ENCODE data around the gene SPRYD7. TPM values are rescaled to one million over a fixed set of nuclear protein-coding genes. Genes with fewer than 3 reads are reported as not detected.
A peak's percentile ranks its signal among the peaks of the same experiment; 100 is the strongest.
"Not testable (repeated sequence)": the region's sequence is repeated elsewhere in the genome, so short reads cannot be mapped to it uniquely, and the experiment has no call there.

SPRYD7 gene
- total RNA-seq, 2 donors from 2014 or later: 3.7 to 6.4 TPM

DNA sequence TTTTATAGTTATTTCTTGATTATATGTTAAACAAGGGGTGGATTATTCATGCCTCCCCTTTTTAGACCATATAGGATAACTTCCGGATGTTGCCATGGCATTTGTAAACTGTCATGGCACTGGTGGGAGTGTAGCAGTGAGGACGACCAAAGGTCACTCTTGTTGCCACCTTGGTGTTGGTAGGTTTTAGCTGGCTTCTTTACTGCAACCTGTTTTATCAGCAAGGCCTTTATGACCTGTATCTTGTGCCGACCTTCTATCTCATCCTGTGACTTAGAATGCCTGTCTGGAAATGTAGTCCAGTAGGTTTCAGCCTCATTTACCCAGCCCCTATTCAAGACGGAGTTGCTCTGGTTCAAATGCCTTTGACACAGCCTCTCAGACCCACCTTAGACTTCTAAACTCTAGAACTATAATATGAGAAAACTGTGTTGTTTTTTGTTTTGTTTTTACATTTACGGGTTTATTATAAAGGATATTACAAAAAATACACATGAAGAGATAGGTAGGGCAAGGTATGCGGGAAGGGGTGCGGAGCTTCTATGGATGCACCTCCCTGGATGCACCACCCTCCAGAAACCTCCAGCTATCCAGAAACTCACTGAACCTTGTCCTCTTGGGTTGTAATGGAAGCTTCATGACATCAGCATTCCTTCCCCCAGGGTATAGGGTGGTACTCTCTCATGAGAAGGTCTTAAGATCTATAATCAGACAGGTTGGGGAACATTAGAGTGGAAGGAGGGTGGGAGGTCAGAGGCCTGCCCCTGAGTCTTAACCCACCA lies 15.8 kb upstream of the SPRYD7 start:
- no peak for DNase-seq
- Mint-ChIP-seq H3K27ac (no peak overlapping the region), H3K9me3 (peaks cover 6 to 7% of the 10 kb centered on the region in 2 donors), H3K27me3 (ENCODE audit: low read depth) (peaks cover 28% of the 10 kb centered on the region), H3K36me3 (ENCODE audit: insufficient read depth in 2 of 2) (peaks cover 0 to 2% of the 10 kb centered on the region in 2 donors), H3K4me1 (ENCODE audit: low read depth) (peaks cover 5% of the 10 kb centered on the region), H3K4me3 (no peak overlapping the region)
- no peak for ATAC-seq (replicated peaks in 1 of 2)

DNA sequence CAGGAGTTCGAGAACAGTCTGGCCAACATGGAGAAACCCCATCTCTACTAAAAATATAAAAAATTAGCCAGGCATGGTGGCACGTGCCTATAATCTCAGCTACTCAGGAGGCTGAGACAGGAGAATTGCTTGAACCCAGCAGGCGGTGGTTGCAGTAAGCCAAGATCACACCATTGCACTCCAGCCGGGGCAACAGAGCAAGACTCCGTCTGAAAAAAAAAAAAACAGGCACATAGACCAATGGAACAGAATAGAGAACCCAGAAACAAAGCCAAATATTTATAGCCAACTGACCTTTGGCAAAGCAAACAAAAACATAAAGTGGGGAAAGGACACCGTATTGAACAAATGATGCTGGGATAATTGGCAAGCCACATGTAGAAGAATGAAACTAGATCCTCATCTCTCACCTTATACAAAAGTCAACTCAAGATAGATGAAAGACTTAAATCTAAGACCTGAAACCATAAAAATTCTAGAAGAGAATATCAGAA lies 12.7 kb upstream of the SPRYD7 start:
- H3K36me3 Mint-ChIP-seq (ENCODE audit: insufficient read depth in 2 of 2); H3K4me1 Mint-ChIP-seq (ENCODE audit: low read depth); DNase-seq; H3K9me3 Mint-ChIP-seq; ATAC-seq (replicated peaks in 1 of 2); H3K4me3 Mint-ChIP-seq; H3K27ac Mint-ChIP-seq: not testable (repeated sequence)
- H3K27me3 Mint-ChIP-seq (ENCODE audit: low read depth): peaks cover 14% of the 10 kb centered on the region

DNA sequence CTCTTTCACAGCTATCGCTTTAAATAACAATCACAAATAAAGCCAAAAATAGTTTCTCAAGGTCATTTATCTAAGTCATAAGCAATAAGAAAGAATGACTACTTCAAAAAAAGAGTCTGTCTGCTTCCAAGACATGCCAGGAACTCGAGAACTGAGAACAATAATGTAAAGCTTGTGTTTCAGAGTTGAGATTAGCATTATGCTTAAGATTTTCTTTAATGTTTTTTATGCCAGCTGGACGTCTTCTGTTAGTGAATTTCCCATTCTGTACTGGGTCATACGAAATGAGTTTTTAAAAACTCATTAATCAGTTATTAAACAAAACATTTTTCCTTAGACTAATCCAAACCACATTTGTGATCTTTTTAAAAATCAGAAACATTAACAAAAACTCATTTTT lies 3.2 kb upstream of the SPRYD7 start:
- no peaks in the 10 kb centered on the region for H3K9me3 Mint-ChIP-seq
- DNase-seq: no peak
- no peak overlapping the region for H3K4me3 Mint-ChIP-seq
- no peak for ATAC-seq (replicated peaks in 1 of 2)
- peaks cover 7% of the 10 kb centered on the region for H3K4me1 Mint-ChIP-seq (ENCODE audit: low read depth)
- H3K36me3 Mint-ChIP-seq (ENCODE audit: insufficient read depth in 2 of 2): peaks cover 3 to 4% of the 10 kb centered on the region in 2 donors
- no peak overlapping the region for H3K27ac Mint-ChIP-seq
- no peaks in the 10 kb centered on the region for H3K27me3 Mint-ChIP-seq (ENCODE audit: low read depth)

- ATAC-seq (replicated peaks in 1 of 2): no peak
- peaks cover 7% of the 10 kb centered on the region for H3K4me1 Mint-ChIP-seq (ENCODE audit: low read depth)
- no peaks in the 10 kb centered on the region for H3K9me3 Mint-ChIP-seq
- peaks cover 3 to 4% of the 10 kb centered on the region in 2 donors for H3K36me3 Mint-ChIP-seq (ENCODE audit: insufficient read depth in 2 of 2)
- DNase-seq: no peak
- H3K27me3 Mint-ChIP-seq (ENCODE audit: low read depth): no peaks in the 10 kb centered on the region
- no peak overlapping the region for H3K4me3 Mint-ChIP-seq
- no peak overlapping the region for H3K27ac Mint-ChIP-seq
These were observed 2.8 kb upstream of the SPRYD7 start for GRCh38 chr13:49938921-49939320.

- no peak for DNase-seq
- Mint-ChIP-seq H3K27ac (no peak overlapping the region), H3K4me1 (ENCODE audit: low read depth) (peaks cover 7% of the 10 kb centered on the region), H3K27me3 (ENCODE audit: low read depth) (no peaks in the 10 kb centered on the region), H3K4me3 (no peak overlapping the region), H3K9me3 (no peaks in the 10 kb centered on the region), H3K36me3 (ENCODE audit: insufficient read depth in 2 of 2) (peaks cover 3 to 4% of the 10 kb centered on the region in 2 donors)
- ATAC-seq (replicated peaks in 1 of 2): no peak
These were observed 2.2 kb upstream of the SPRYD7 start for GRCh38 chr13:49938314-49938713.

DNA sequence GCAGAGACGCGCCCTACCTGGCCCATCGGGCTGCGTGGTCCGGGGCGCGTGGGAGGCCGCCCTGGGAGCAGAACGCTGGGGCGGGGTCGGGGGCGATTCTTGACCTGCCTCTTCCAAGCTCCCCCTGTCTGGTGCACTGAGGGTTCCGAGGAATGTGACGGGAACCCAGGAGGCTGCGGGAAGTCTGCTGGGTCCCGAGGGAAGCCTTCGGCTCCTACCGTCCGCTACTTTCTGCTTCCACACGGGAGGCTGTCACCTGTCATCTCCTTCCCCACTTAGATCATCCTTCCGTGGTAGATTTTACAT lies 781 bp upstream of the SPRYD7 start:
- Mint-ChIP-seq H3K36me3 (ENCODE audit: insufficient read depth in 2 of 2) (peaks cover 3 to 4% of the 10 kb centered on the region in 2 donors), H3K27me3 (ENCODE audit: low read depth) (no peaks in the 10 kb centered on the region), H3K9me3 (no peaks in the 10 kb centered on the region), H3K27ac (no peak overlapping the region), H3K4me3 (peak overlapping the region; percentile 78 to 88), H3K4me1 (ENCODE audit: low read depth) (peaks cover 7% of the 10 kb centered on the region)
- no peak for ATAC-seq (replicated peaks in 1 of 2)
- no peak for DNase-seq

DNA sequence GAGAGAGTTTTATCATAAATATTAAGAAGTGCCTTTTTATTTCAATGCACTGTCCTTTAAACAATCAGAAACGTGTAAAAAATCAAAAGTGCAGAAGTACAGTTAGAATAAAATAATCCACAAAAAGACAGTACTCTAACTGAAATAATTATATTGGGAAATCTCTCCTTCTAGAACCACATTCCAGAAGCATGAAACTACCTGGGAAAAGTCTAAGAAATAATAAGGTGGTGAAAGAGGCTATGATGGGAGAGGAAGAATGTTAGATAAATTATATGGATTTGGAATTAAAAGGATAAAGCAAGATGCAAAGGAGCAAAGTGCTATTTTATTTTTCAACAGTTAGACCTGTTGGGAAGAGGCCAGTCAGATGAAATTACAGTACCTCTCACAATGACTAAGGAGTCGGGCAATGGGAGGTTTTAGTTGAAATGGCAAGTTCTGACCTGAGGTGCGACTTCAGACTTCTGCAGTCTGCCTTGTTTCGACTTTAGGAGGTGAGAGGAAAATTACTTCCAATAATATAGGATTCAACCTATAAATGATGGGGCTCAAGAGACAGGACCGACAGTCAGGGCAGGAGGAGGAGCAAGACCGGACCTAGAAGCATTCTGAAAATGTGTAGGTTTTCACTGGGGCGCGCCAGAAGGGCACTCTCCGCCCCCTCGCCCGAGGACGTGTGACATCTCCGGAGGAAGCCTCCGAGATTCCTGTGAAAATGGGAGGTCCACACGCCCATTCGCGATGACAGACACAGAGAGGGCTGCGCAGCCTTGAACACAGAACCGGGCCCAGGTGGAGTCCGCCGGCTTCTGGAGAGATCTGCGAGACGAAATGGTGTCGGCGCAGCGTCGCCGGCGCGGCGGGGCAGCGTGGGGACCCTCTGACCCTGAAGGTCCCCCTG lies 717 bp downstream of the SPRYD7 start:
- peaks cover 3 to 4% of the 10 kb centered on the region in 2 donors for H3K36me3 Mint-ChIP-seq (ENCODE audit: insufficient read depth in 2 of 2)
- ATAC-seq (replicated peaks in 1 of 2): peak; percentile 15 to 18
- peak; percentile 27 to 31 for DNase-seq
- peak overlapping the region; percentile 88 to 95 for H3K4me3 Mint-ChIP-seq
- no peaks in the 10 kb centered on the region for H3K9me3 Mint-ChIP-seq
- H3K27ac Mint-ChIP-seq: peak overlapping the region; percentile 90
- H3K27me3 Mint-ChIP-seq (ENCODE audit: low read depth): no peaks in the 10 kb centered on the region
- peaks cover 7% of the 10 kb centered on the region for H3K4me1 Mint-ChIP-seq (ENCODE audit: low read depth)

- Mint-ChIP-seq H3K4me1 (ENCODE audit: low read depth) (peaks cover 7% of the 10 kb centered on the region), H3K9me3 (no peaks in the 10 kb centered on the region), H3K4me3 (no peak overlapping the region), H3K27me3 (ENCODE audit: low read depth) (no peaks in the 10 kb centered on the region), H3K27ac (no peak overlapping the region), H3K36me3 (ENCODE audit: insufficient read depth in 2 of 2) (peaks cover 3 to 4% of the 10 kb centered on the region in 2 donors)
- ATAC-seq (replicated peaks in 1 of 2) (no peak), DNase-seq (no peak)
These were observed 2.6 kb downstream of the SPRYD7 start for GRCh38 chr13:49933511-49933910.

DNA sequence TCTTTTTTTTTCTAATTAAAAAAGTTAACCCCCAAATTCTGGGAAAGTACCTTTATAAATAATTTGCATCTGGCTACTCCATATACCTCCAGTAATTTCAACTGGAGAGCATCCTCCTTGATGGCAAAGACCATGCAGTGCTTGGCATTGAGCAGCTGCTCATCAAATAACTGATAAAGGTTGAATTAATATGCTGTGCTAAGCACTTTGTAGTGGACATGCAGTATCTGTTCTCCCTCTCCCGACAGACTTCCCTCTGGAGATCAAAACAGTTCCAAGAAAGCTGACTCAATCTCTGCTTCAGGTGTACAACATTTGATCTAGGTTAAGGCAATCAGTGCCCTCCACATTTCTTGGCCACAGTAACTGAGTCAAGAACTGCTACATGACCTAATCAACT lies 3.3 kb downstream of the SPRYD7 start:
- Mint-ChIP-seq H3K27me3 (ENCODE audit: low read depth) (no peaks in the 10 kb centered on the region), H3K4me3 (no peak overlapping the region), H3K4me1 (ENCODE audit: low read depth) (peaks cover 7% of the 10 kb centered on the region), H3K36me3 (ENCODE audit: insufficient read depth in 2 of 2) (peaks cover 3 to 4% of the 10 kb centered on the region in 2 donors), H3K9me3 (no peaks in the 10 kb centered on the region), H3K27ac (no peak overlapping the region)
- ATAC-seq (replicated peaks in 1 of 2): no peak
- no peak for DNase-seq

- DNase-seq (no peak), ATAC-seq (replicated peaks in 1 of 2) (no peak)
- H3K9me3 Mint-ChIP-seq: no peaks in the 10 kb centered on the region
- H3K36me3 Mint-ChIP-seq (ENCODE audit: insufficient read depth in 2 of 2): peaks cover 3 to 4% of the 10 kb centered on the region in 2 donors
- H3K27me3 Mint-ChIP-seq (ENCODE audit: low read depth): no peaks in the 10 kb centered on the region
- no peak overlapping the region for H3K27ac Mint-ChIP-seq
- H3K4me1 Mint-ChIP-seq (ENCODE audit: low read depth): peaks cover 7% of the 10 kb centered on the region
- no peak overlapping the region for H3K4me3 Mint-ChIP-seq
These were observed 4.1 kb downstream of the SPRYD7 start for GRCh38 chr13:49932066-49932465.

DNA sequence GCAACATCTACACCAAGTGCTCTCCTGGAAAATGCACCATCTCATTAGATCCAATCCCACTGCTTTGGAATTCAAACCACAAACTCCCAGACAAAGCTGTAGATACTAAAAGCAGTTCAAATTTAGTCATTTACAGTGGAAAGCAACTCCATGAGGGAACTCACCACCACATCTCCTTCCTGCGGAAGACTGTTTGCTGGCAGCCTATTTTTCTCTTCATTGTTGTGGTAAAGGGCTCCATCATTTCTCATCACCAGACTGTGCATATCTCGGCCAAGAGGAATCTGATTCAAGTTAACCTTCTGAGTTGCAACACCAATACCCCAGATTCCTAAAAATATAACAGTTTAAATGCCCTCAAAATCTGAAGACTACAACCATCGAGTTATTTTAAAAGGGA lies 8.4 kb downstream of the SPRYD7 start:
- Mint-ChIP-seq H3K4me1 (ENCODE audit: low read depth) (no peaks in the 10 kb centered on the region), H3K36me3 (ENCODE audit: insufficient read depth in 2 of 2) (no peaks in the 10 kb centered on the region), H3K4me3 (no peak overlapping the region), H3K27me3 (ENCODE audit: low read depth) (no peaks in the 10 kb centered on the region), H3K9me3 (no peaks in the 10 kb centered on the region), H3K27ac (no peak overlapping the region)
- no peak for ATAC-seq (replicated peaks in 1 of 2)
- no peak for DNase-seq

DNA sequence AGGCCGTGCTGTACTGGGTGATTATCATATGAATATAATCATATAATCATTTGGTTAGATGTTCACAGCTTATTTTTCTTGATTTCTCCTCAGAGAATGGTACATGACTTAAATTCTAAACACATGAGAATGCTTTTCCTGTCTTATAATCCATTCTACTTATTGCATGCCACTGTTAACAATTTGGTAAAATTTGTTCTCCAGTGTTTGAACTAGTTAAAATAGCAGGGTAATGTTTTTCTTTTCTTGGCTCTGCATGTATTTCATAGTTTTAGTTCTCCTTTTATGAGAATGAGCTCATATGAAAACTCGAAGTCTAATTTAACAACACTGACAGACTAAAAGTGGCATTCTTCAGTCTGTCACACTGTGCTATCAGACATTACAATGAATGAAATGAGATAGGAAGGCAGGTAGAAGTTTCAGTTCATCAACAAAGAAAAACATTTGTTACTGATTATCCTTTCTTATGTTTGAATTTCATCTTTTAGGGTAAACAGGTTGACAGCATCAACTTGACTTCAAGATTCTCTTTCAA lies 10.2 kb downstream of the SPRYD7 start:
- Mint-ChIP-seq H3K27ac (no peak overlapping the region), H3K27me3 (ENCODE audit: low read depth) (no peaks in the 10 kb centered on the region), H3K36me3 (ENCODE audit: insufficient read depth in 2 of 2) (peaks cover 5 to 6% of the 10 kb centered on the region in 2 donors), H3K4me1 (ENCODE audit: low read depth) (no peaks in the 10 kb centered on the region), H3K4me3 (no peak overlapping the region), H3K9me3 (peaks cover 2 to 4% of the 10 kb centered on the region in 2 donors)
- DNase-seq: no peak
- no peak for ATAC-seq (replicated peaks in 1 of 2)

GRCh38 chr13:49922301-49922700 lies 13.8 kb downstream of the SPRYD7 start:
- no peaks in the 10 kb centered on the region for H3K27me3 Mint-ChIP-seq (ENCODE audit: low read depth)
- no peaks in the 10 kb centered on the region for H3K4me1 Mint-ChIP-seq (ENCODE audit: low read depth)
- H3K36me3 Mint-ChIP-seq (ENCODE audit: insufficient read depth in 2 of 2): peaks cover 6 to 8% of the 10 kb centered on the region in 2 donors
- no peak for ATAC-seq (replicated peaks in 1 of 2)
- H3K9me3 Mint-ChIP-seq: peaks cover 2 to 4% of the 10 kb centered on the region in 2 donors
- no peak for DNase-seq
- no peak overlapping the region for H3K4me3 Mint-ChIP-seq
- no peak overlapping the region for H3K27ac Mint-ChIP-seq

All from activated T-cell treated with anti-CD3 and anti-CD28 coated beads, Interleukin-2, amount 50 U/mL, for 72 hours (primary cell).